ENCODE data around the gene TMEM232.

TMEM232 gene

GRCh38 chr5:110545716-110546115 lies 180.8 kb downstream of the TMEM232 start:
- Histone ChIP-seq H3K4me3 (replicated peaks; ENCODE audit: insufficient read depth, low read length) (no peak overlapping the region), H3K27ac (replicated peaks) (no peak overlapping the region), H3K27me3 (ENCODE audit: insufficient read depth, poor library complexity, severe bottlenecking) (no peaks in the 10 kb centered on the region)
- TF ChIP-seq CTCF (IDR thresholded peaks at IDR 0.05; ENCODE audit: insufficient read depth, low read length): no peak
- DNase-seq (ENCODE audit: low read depth in 1 of 2, low spot score in 1 of 2): no peak

DNA sequence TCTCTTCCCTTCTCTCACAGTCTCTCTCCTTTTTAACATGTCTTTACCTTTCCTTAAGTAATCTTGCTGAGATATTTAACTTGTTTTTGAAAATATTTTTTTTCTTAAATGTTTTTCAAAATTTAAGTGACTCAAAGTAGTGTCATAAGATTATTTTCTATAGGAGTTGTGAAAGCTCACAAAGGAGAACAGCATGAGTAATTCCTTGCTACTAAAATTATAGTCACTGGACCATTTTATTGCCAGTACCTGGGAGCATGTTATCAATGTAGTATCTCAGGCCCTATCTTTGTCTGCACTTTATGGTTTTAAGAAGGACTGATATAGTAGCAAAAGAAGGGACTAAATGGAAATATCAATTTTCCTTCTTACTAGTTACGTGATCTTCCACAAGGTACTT lies 181.9 kb downstream of the TMEM232 start:
- H3K4me3 ChIP-seq (replicated peaks; ENCODE audit: insufficient read depth, low read length): no peak overlapping the region
- TF ChIP-seq CTCF (IDR thresholded peaks at IDR 0.05; ENCODE audit: insufficient read depth, low read length): no peak
- TF ChIP-seq POLR2AphosphoS5 (IDR thresholded peaks at IDR 0.05; ENCODE audit: low read depth): no peak
- TF ChIP-seq, protein P1, sequence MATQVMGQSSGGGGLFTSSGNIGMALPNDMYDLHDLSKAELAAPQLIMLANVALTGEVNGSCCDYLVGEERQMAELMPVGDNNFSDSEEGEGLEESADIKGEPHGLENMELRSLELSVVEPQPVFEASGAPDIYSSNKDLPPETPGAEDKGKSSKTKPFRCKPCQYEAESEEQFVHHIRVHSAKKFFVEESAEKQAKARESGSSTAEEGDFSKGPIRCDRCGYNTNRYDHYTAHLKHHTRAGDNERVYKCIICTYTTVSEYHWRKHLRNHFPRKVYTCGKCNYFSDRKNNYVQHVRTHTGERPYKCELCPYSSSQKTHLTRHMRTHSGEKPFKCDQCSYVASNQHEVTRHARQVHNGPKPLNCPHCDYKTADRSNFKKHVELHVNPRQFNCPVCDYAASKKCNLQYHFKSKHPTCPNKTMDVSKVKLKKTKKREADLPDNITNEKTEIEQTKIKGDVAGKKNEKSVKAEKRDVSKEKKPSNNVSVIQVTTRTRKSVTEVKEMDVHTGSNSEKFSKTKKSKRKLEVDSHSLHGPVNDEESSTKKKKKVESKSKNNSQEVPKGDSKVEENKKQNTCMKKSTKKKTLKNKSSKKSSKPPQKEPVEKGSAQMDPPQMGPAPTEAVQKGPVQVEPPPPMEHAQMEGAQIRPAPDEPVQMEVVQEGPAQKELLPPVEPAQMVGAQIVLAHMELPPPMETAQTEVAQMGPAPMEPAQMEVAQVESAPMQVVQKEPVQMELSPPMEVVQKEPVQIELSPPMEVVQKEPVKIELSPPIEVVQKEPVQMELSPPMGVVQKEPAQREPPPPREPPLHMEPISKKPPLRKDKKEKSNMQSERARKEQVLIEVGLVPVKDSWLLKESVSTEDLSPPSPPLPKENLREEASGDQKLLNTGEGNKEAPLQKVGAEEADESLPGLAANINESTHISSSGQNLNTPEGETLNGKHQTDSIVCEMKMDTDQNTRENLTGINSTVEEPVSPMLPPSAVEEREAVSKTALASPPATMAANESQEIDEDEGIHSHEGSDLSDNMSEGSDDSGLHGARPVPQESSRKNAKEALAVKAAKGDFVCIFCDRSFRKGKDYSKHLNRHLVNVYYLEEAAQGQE (IDR thresholded peaks at IDR 0.05; ENCODE audit: insufficient replicate concordance, low read depth): no peak
- no peak for TF ChIP-seq GABPA (IDR thresholded peaks at IDR 0.05; ENCODE audit: low read depth)
- TF ChIP-seq SPI1 (IDR thresholded peaks at IDR 0.05; ENCODE audit: borderline replicate concordance, low read depth): no peak
- H3K27me3 ChIP-seq (ENCODE audit: insufficient read depth, poor library complexity, severe bottlenecking): no peaks in the 10 kb centered on the region
- DNase-seq (ENCODE audit: low read depth in 1 of 2, low spot score in 1 of 2): no peak
- no peak overlapping the region for H3K27ac ChIP-seq (replicated peaks)

DNA sequence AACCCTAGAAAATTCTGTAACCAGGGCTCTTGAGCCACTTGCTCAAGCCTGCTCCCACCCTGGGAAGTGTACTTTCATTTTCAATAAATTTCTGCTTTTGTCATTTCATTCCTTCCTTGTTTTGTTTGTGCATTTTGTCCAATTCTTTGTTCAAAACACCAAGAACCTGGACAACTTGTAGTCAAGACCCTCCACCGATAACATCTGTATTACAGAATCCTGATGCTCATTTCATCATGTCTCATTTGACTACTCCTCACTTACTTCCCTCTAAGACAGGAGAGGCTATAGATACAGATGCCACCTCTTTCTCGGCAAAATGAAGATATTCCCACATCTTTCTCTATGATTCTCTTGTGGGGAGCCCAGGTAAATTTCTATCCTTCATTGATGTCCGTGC lies 183.5 kb downstream of the TMEM232 start:
- H3K27ac ChIP-seq (replicated peaks): no peak overlapping the region
- DNase-seq (ENCODE audit: low read depth in 1 of 2, low spot score in 1 of 2): no peak
- no peak overlapping the region for H3K4me3 ChIP-seq (replicated peaks; ENCODE audit: insufficient read depth, low read length)
- H3K27me3 ChIP-seq (ENCODE audit: insufficient read depth, poor library complexity, severe bottlenecking): no peaks in the 10 kb centered on the region
- TF ChIP-seq SPI1 (IDR thresholded peaks at IDR 0.05; ENCODE audit: borderline replicate concordance, low read depth) (no peak), POLR2AphosphoS5 (IDR thresholded peaks at IDR 0.05; ENCODE audit: low read depth) (no peak), GABPA (IDR thresholded peaks at IDR 0.05; ENCODE audit: low read depth) (no peak), CTCF (IDR thresholded peaks at IDR 0.05; ENCODE audit: insufficient read depth, low read length) (no peak)
- TF ChIP-seq, protein P1 (IDR thresholded peaks at IDR 0.05; ENCODE audit: insufficient replicate concordance, low read depth): no peak

Measured in HL-60 (cell line).